ENCODE measurements around the gene AUTS2.

AUTS2 gene

DNA sequence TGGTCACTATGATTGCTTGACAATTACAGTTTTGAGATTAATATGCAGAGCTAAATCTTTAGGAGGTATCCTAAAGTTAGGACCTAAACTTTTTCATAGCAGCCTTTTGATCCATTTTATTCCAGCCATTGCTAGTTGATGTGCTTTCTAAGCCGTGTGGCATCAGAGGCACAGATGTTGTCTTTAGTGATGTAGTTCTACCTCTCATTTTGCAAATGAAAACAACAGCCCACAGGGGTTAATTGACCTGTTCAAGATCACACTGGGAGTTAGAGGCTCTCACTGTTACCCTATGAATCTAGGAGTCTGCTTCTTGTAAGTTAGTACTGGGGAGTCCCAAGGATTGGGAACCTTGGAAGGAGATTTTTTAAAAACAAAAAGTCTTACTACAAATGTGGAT is 10.6 kb downstream of the AUTS2 start (continued):
- TF ChIP-seq, protein P1, sequence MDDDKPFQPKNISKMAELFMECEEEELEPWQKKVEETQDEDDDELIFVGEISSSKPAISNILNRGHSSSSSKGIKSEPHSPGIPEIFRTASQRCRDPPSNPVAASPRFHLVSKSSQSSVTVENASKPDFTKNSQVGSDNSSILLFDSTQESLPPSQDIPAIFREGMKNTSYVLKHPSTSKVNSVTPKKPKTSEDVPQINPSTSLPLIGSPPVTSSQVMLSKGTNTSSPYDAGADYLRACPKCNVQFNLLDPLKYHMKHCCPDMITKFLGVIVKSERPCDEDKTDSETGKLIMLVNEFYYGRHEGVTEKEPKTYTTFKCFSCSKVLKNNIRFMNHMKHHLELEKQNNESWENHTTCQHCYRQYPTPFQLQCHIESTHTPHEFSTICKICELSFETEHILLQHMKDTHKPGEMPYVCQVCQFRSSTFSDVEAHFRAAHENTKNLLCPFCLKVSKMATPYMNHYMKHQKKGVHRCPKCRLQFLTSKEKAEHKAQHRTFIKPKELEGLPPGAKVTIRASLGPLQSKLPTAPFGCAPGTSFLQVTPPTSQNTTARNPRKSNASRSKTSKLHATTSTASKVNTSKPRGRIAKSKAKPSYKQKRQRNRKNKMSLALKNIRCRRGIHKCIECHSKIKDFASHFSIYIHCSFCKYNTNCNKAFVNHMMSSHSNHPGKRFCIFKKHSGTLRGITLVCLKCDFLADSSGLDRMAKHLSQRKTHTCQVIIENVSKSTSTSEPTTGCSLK (tag by site-specific recombination; IDR thresholded peaks at IDR 0.05) = no peak
- TF ChIP-seq ZNF768 (tag by site-specific recombination; IDR thresholded peaks at IDR 0.05) (no peak), TCF7L2 (IDR thresholded peaks at IDR 0.05; ENCODE audit: borderline replicate concordance, low read depth, low read length) (no peak), ZNF560 (tag by site-specific recombination; IDR thresholded peaks at IDR 0.05; ENCODE audit: borderline replicate concordance) (no peak), ZNF132 (tag by site-specific recombination; IDR thresholded peaks at IDR 0.05; ENCODE audit: borderline replicate concordance) (no peak), HOXA7 (CRISPR knock-in tag; IDR thresholded peaks at IDR 0.05; ENCODE audit: borderline replicate concordance) (no peak), WT1 (tag by site-specific recombination; IDR thresholded peaks at IDR 0.05) (0 out of 2 replicates have a peak, but pooled peaks have one; percentile 27), ZNF48 (tag by site-specific recombination; IDR thresholded peaks at IDR 0.05) (no peak), ZSCAN23 (tag by site-specific recombination; IDR thresholded peaks at IDR 0.05) (no peak), ZNF585B (tag by site-specific recombination; IDR thresholded peaks at IDR 0.05) (no peak), ZNF223 (tag by site-specific recombination; IDR thresholded peaks at IDR 0.05) (no peak), ZNF114 (tag by site-specific recombination; IDR thresholded peaks at IDR 0.05) (no peak), ZNF426 (tag by site-specific recombination; IDR thresholded peaks at IDR 0.05) (no peak), ZNF561 (tag by site-specific recombination; IDR thresholded peaks at IDR 0.05; ENCODE audit: borderline replicate concordance) (no peak), IKZF3 (tag by site-specific recombination; IDR thresholded peaks at IDR 0.05) (peak; percentile 28; the same call in 1 of the 2 replicates), ZNF654 (tag by site-specific recombination; IDR thresholded peaks at IDR 0.05; ENCODE audit: low read depth) (no peak), ZBTB1 (tag by site-specific recombination; IDR thresholded peaks at IDR 0.05) (no peak)
- TF ChIP-seq, protein P2, sequence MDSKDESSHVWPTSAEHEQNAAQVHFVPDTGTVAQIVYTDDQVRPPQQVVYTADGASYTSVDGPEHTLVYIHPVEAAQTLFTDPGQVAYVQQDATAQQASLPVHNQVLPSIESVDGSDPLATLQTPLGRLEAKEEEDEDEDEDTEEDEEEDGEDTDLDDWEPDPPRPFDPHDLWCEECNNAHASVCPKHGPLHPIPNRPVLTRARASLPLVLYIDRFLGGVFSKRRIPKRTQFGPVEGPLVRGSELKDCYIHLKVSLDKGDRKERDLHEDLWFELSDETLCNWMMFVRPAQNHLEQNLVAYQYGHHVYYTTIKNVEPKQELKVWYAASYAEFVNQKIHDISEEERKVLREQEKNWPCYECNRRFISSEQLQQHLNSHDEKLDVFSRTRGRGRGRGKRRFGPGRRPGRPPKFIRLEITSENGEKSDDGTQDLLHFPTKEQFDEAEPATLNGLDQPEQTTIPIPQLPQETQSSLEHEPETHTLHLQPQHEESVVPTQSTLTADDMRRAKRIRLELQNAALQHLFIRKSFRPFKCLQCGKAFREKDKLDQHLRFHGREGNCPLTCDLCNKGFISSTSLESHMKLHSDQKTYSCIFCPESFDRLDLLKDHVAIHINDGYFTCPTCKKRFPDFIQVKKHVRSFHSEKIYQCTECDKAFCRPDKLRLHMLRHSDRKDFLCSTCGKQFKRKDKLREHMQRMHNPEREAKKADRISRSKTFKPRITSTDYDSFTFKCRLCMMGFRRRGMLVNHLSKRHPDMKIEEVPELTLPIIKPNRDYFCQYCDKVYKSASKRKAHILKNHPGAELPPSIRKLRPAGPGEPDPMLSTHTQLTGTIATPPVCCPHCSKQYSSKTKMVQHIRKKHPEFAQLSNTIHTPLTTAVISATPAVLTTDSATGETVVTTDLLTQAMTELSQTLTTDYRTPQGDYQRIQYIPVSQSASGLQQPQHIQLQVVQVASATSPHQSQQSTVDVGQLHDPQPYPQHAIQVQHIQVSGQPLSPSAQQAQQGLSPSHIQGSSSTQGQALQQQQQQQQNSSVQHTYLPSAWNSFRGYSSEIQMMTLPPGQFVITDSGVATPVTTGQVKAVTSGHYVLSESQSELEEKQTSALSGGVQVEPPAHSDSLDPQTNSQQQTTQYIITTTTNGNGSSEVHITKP (tag by site-specific recombination; IDR thresholded peaks at IDR 0.05) = no peak
- TF ChIP-seq, protein P3, sequence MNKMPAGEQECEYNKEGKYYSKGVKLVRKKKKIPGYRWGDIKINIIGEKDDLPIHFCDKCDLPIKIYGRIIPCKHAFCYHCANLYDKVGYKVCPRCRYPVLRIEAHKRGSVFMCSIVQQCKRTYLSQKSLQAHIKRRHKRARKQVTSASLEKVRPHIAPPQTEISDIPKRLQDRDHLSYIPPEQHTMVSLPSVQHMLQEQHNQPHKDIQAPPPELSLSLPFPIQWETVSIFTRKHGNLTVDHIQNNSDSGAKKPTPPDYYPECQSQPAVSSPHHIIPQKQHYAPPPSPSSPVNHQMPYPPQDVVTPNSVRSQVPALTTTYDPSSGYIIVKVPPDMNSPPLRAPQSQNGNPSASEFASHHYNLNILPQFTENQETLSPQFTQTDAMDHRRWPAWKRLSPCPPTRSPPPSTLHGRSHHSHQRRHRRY (tag by site-specific recombination; IDR thresholded peaks at IDR 0.05) = no peak
- TF ChIP-seq, protein P4, sequence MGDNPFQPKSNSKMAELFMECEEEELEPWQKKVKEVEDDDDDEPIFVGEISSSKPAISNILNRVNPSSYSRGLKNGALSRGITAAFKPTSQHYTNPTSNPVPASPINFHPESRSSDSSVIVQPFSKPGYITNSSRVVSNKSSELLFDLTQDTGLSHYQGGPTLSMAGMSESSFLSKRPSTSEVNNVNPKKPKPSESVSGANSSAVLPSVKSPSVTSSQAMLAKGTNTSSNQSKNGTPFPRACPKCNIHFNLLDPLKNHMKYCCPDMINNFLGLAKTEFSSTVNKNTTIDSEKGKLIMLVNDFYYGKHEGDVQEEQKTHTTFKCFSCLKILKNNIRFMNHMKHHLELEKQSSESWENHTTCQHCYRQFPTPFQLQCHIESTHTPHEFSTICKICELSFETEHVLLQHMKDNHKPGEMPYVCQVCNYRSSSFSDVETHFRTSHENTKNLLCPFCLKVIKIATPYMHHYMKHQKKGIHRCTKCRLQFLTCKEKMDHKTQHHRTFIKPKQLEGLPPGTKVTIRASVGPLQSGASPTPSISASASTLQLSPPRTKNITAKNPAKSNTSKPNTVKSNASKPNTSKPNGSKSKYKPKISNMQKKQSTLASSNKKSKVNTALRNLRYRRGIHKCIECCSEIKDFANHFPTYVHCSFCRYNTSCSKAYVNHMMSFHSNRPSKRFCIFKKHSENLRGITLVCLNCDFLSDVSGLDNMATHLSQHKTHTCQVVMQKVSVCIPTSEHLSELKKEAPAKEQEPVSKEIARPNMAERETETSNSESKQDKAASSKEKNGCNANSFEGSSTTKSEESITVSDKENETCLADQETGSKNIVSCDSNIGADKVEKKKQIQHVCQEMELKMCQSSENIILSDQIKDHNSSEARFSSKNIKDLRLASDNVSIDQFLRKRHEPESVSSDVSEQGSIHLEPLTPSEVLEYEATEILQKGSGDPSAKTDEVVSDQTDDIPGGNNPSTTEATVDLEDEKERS (tag by site-specific recombination; IDR thresholded peaks at IDR 0.05) = no peak
- TF ChIP-seq, protein P5, sequence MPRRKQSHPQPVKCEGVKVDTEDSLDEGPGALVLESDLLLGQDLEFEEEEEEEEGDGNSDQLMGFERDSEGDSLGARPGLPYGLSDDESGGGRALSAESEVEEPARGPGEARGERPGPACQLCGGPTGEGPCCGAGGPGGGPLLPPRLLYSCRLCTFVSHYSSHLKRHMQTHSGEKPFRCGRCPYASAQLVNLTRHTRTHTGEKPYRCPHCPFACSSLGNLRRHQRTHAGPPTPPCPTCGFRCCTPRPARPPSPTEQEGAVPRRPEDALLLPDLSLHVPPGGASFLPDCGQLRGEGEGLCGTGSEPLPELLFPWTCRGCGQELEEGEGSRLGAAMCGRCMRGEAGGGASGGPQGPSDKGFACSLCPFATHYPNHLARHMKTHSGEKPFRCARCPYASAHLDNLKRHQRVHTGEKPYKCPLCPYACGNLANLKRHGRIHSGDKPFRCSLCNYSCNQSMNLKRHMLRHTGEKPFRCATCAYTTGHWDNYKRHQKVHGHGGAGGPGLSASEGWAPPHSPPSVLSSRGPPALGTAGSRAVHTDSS (tag by site-specific recombination; IDR thresholded peaks at IDR 0.05) = no peak
- TF ChIP-seq, protein P6, sequence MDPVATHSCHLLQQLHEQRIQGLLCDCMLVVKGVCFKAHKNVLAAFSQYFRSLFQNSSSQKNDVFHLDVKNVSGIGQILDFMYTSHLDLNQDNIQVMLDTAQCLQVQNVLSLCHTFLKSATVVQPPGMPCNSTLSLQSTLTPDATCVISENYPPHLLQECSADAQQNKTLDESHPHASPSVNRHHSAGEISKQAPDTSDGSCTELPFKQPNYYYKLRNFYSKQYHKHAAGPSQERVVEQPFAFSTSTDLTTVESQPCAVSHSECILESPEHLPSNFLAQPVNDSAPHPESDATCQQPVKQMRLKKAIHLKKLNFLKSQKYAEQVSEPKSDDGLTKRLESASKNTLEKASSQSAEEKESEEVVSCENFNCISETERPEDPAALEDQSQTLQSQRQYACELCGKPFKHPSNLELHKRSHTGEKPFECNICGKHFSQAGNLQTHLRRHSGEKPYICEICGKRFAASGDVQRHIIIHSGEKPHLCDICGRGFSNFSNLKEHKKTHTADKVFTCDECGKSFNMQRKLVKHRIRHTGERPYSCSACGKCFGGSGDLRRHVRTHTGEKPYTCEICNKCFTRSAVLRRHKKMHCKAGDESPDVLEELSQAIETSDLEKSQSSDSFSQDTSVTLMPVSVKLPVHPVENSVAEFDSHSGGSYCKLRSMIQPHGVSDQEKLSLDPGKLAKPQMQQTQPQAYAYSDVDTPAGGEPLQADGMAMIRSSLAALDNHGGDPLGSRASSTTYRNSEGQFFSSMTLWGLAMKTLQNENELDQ (tag by site-specific recombination; IDR thresholded peaks at IDR 0.05; ENCODE audit: low read depth) = no peak
- TF ChIP-seq, protein P7, sequence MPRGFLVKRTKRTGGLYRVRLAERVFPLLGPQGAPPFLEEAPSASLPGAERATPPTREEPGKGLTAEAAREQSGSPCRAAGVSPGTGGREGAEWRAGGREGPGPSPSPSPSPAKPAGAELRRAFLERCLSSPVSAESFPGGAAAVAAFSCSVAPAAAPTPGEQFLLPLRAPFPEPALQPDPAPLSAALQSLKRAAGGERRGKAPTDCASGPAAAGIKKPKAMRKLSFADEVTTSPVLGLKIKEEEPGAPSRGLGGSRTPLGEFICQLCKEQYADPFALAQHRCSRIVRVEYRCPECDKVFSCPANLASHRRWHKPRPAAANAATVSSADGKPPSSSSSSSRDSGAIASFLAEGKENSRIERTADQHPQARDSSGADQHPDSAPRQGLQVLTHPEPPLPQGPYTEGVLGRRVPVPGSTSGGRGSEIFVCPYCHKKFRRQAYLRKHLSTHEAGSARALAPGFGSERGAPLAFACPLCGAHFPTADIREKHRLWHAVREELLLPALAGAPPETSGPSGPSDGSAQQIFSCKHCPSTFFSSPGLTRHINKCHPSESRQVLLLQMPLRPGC (tag by site-specific recombination; IDR thresholded peaks at IDR 0.05) = no peak
